K562 (cell line): Measurements from ENCODE around the gene FAM171A2. TPM values are rescaled to one million over a fixed set of nuclear protein-coding genes. Genes with fewer than 3 reads are reported as not detected.
A peak's percentile ranks its signal among the peaks of the same experiment; 100 is the strongest.

Experiments used
- ARID4B ChIP-seq: sonication (generic); formaldehyde crosslinking; IDR thresholded peaks from 2 replicates; pipeline ENCODE4 v1.8.0; 2022; ENCODE audit warnings: mild to moderate bottlenecking, missing genetic modification reagents
- BCL6 ChIP-seq: fragments of 250-450 bp; sonication (Bioruptor Pico); IDR thresholded peaks from 2 replicates; pipeline ENCODE4 v1.4.0; 2020
- CCNT2 ChIP-seq: IDR thresholded peaks from 2 replicates; pipeline ENCODE4 v1.6.1; 2011; ENCODE audit warnings: borderline replicate concordance, low read depth, mild to moderate bottlenecking, moderate library complexity, mixed read lengths, low read length; ENCODE audit not compliant: insufficient read length; ENCODE audit errors: extremely low read depth
- GABPB1 ChIP-seq: sonication (generic); formaldehyde crosslinking; IDR thresholded peaks from 2 replicates; pipeline ENCODE4 v1.8.0; 2022; ENCODE audit warnings: mild to moderate bottlenecking, missing genetic modification reagents
- MAX ChIP-seq: sonication (generic); formaldehyde crosslinking; IDR thresholded peaks from 2 replicates; pipeline ENCODE4 v1.9.0; 2022; ENCODE audit warnings: mild to moderate bottlenecking, missing genetic modification reagents
- NCOA2 ChIP-seq, 2 experiments: fragments of 450-650 bp; IDR thresholded peaks; 2 replicates each; pipeline ENCODE4 v1.6.1; 2018; ENCODE audit warnings: mild to moderate bottlenecking in 2 of 2, moderate library complexity in 1 of 2; ENCODE audit not compliant: partially characterized antibody in 2 of 2
- NFYB ChIP-seq: IDR thresholded peaks from 2 replicates; pipeline ENCODE4 v1.6.1; 2011; ENCODE audit warnings: mild to moderate bottlenecking, moderate library complexity; ENCODE audit not compliant: insufficient read length; ENCODE audit errors: extremely low read depth
- PRDM10 ChIP-seq: fragments of 450-650 bp; IDR thresholded peaks from 2 replicates; pipeline ENCODE4 v1.6.1; 2018; ENCODE audit not compliant: partially characterized antibody
- PRMT5 ChIP-seq: sonication (generic); formaldehyde crosslinking; IDR thresholded peaks from 2 replicates; pipeline ENCODE4 v1.5.0; 2020; ENCODE audit warnings: missing genetic modification reagents
- RBM39 ChIP-seq: fragments of 200-400 bp; formaldehyde crosslinking; optimal IDR thresholded peaks from 2 replicates; pipeline ENCODE3; 2018; ENCODE audit warnings: low read depth, low read length
- SIN3A ChIP-seq, 2 experiments: fragments of 150-350 bp in 1 of 2; IDR thresholded peaks; 2 replicates each; pipeline ENCODE4 v1.6.1; 2011 to 2016; ENCODE audit warnings: borderline replicate concordance in 2 of 2, low read depth in 2 of 2, low read length in 2 of 2, mild to moderate bottlenecking in 2 of 2, moderate library complexity in 2 of 2; ENCODE audit not compliant: control insufficient read depth in 1 of 2
- SP1 ChIP-seq: sonication (generic); formaldehyde crosslinking; IDR thresholded peaks from 2 replicates; pipeline ENCODE4 v1.8.1; 2022; ENCODE audit warnings: mild to moderate bottlenecking, missing genetic modification reagents
- SRSF7 ChIP-seq: fragments of 200-400 bp; formaldehyde crosslinking; optimal IDR thresholded peaks from 2 replicates; pipeline ENCODE3; 2017; ENCODE audit warnings: mild to moderate bottlenecking, low read depth, low read length
- TGIF2 ChIP-seq: sonication (generic); formaldehyde crosslinking; IDR thresholded peaks from 2 replicates; pipeline ENCODE4 v1.8.1; 2022; ENCODE audit warnings: mild to moderate bottlenecking, missing genetic modification reagents, moderate library complexity
- ZBTB7A ChIP-seq: IDR thresholded peaks from 2 replicates; pipeline ENCODE4 v1.6.1; 2011; ENCODE audit warnings: low read depth, mild to moderate bottlenecking, low read length, moderate library complexity, borderline replicate concordance; ENCODE audit not compliant: control insufficient read depth
- ZNF263 ChIP-seq: sonication (generic); formaldehyde crosslinking; IDR thresholded peaks from 2 replicates; pipeline ENCODE4 v1.8.0; 2022; ENCODE audit warnings: mild to moderate bottlenecking, missing genetic modification reagents, borderline replicate concordance
- ZNF766 ChIP-seq: fragments of 200-800 bp; sonication (Bioruptor generic); conservative IDR thresholded peaks from 2 replicates; pipeline ENCODE4 v1.6.1; 2016; ENCODE audit warnings: missing genetic modification characterization, missing compliant biosample characterization
- ZZZ3 ChIP-seq: fragments of 450-650 bp; IDR thresholded peaks from 2 replicates; pipeline ENCODE4 v1.6.1; 2016; ENCODE audit warnings: antibody characterized with exemption, mild to moderate bottlenecking, moderate library complexity
- polyA plus RNA-seq, 8 experiments: library from polyadenylated mRNA; depleted of rRNA in 4 of 8; stranded (reverse) in 5 of 8; unstranded in 3 of 8; fragments of >200 nt; fragmentation: Nextera tagmentation in 2 of 8; fragmentation: Illumina TruSeq in 1 of 8; extraction: Ambion mirVana in 2 of 8; extraction: Trizol in 1 of 8; gene quantifications; 2 replicates each; pipeline versions ENCODE4 v1.2.1 to v1.2.3, GENCODE V29; 2011 to 2014; ENCODE audit warnings: inconsistent platforms in 1 of 8, missing spikeins in 1 of 8
- total RNA-seq, 7 experiments: library from RNA; depleted of rRNA in 6 of 7; stranded (reverse); fragments of >200 nt in 6 of 7; fragmentation: Illumina TruSeq in 2 of 7; extraction: Trizol in 2 of 7; gene quantifications; 2 replicates each; pipeline versions ENCODE4 v1.2.1 to v1.2.3, GENCODE V29; 2011 to 2021; ENCODE audit warnings: low replicate concordance in 1 of 7

The FAM171A2 gene
- total and polyA plus RNA-seq, 9 of the 15 experiments (the other 6 are each of a cell fraction or from before 2014, with no cell fraction given) = 0.10 to 10.2 (median 2.0) TPM; not detected in 1

GRCh38 chr17:44308320-44308818, 55.3 kb downstream of the FAM171A2 start, which contains the start of gene RUNDC3A (continued):
- TF ChIP-seq ARID4B (CRISPR knock-in tag) (peak; percentile 83; the same call in 1 of the 2 replicates), SRSF7 (no peak), RBM39 (no peak), SIN3A (IDR thresholded peaks at IDR 0.05; ENCODE audit: borderline replicate concordance in 2 of 2, control insufficient read depth in 1 of 2, low read depth in 2 of 2, low read length in 2 of 2) (peak in 1 of 2 experiments; percentile 81; a peak in 1 of 4 replicates), ZZZ3 (no peak), BCL6 (CRISPR knock-in tag) (no peak), ZNF766 (CRISPR knock-in tag) (peak; percentile 64; the same call in 1 of the 2 replicates), ZBTB7A (peak; percentile 75), SP1 (CRISPR knock-in tag) (peak; percentile 80), MAX (CRISPR knock-in tag) (0 out of 2 replicates have a peak, but pooled peaks have one; percentile 13), TGIF2 (peak; percentile 93; the same call in 1 of the 2 replicates), GABPB1 (CRISPR knock-in tag) (peak; percentile 64; the same call in 1 of the 2 replicates), NCOA2 (IDR thresholded peaks at IDR 0.05; ENCODE audit: partially characterized antibody in 2 of 2) (no peak), PRDM10 (peak; percentile 62), CCNT2 (peak; percentile 34), PRMT5 (CRISPR knock-in tag) (peak; percentile 82; the same call in 1 of the 2 replicates), ZNF263 (CRISPR knock-in tag) (peak; percentile 29; the same call in 1 of the 2 replicates), NFYB (peak; percentile 60)
